Ascending aorta (tissue), 2 donors: ENCODE measurements around the gene PPP5C. TPM values are rescaled to one million over a fixed set of nuclear protein-coding genes. Genes with fewer than 3 reads are reported as not detected.

ENCODE experiments used
- DNase-seq, 2 donors: peaks; one replicate each; pipeline ENCODE4 v3.0.0-alpha.2; 2019; ENCODE audit warnings: low spot score in 2 of 2
- H3K27ac ChIP-seq, 2 donors: fragments of 200-600 bp; sonication (generic); one replicate each; pipeline ENCODE4 v1.5.1; 2016 to 2017; ENCODE audit warnings: mild to moderate bottlenecking in 1 of 2
- H3K27me3 ChIP-seq: fragments of 200-600 bp; sonication (generic); one replicate; pipeline ENCODE4 v1.5.1; 2017
- H3K36me3 ChIP-seq, 2 donors: fragments of 200-600 bp; sonication (generic); one replicate each; pipeline ENCODE4 v1.5.1; 2016
- H3K4me1 ChIP-seq, 2 donors: fragments of 200-600 bp; sonication (generic); one replicate each; pipeline ENCODE4 v1.5.1; 2016 to 2017; ENCODE audit warnings: mild to moderate bottlenecking in 1 of 2
- H3K4me3 ChIP-seq, 2 donors: fragments of 200-600 bp; sonication (generic); one replicate each; pipeline ENCODE4 v1.5.1; 2016 to 2017; ENCODE audit warnings: mild to moderate bottlenecking in 1 of 2
- H3K9me3 ChIP-seq, 2 donors: fragments of 200-600 bp; sonication (generic); one replicate each; pipeline ENCODE4 v1.5.1; 2016
- intact Hi-C: fragments of 100-400 bp; cut with DNase I; formaldehyde crosslinking; loops from one replicate; pipeline ENCODE4 v1.15.1; 2023
- total RNA-seq: library from RNA; depleted of rRNA; stranded (reverse); fragments of >200 nt; gene quantifications from one replicate; pipeline ENCODE4 v1.1.0, GENCODE V29; 2016
- TF ChIP-seq, protein P1 (sequence below), 3 experiments: fragments of 200-600 bp in 2 of 3; fragments of 450-650 bp in 1 of 3; sonication (generic) in 2 of 3; IDR thresholded peaks; one replicate each; pipeline ENCODE4 v1.5.1; 2016 to 2019; ENCODE audit warnings: antibody characterized with exemption in 3 of 3, mild to moderate bottlenecking in 1 of 3, moderate library complexity in 1 of 3

The PPP5C gene
- total RNA-seq, 1 donor from 2014 or later, result 96.1 TPM

DNA sequence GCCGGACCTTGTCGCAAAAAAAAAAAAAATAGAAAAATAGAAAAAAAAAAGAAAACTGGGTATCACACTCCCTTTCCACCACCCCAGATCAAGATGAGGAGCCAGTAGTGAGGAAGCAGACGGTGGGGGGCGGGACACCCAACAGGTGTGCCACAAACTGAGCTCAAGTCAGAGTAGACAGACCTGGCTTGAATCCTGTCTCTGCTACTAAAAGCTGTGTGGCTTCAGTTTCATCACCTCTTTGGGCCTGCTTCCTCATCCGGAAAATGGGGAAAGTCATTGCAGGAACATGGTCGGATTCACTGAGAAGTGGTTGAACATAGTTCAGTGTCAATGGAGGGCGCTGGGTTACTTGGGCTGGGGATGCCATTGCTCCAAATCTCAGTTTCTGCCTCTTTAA is 47.2 kb upstream of the PPP5C start:
- Histone ChIP-seq H3K36me3 (peaks cover 12 to 17% of the 10 kb centered on the region in 2 donors), H3K4me1 (peaks cover 21 to 60% of the 10 kb centered on the region in 2 donors), H3K27ac (peak overlapping the region; percentile 90 to 97), H3K9me3 (no peaks in the 10 kb centered on the region), H3K27me3 (no peaks in the 10 kb centered on the region), H3K4me3 (peak overlapping the region; percentile 65 to 72)
- TF ChIP-seq, protein P1, sequence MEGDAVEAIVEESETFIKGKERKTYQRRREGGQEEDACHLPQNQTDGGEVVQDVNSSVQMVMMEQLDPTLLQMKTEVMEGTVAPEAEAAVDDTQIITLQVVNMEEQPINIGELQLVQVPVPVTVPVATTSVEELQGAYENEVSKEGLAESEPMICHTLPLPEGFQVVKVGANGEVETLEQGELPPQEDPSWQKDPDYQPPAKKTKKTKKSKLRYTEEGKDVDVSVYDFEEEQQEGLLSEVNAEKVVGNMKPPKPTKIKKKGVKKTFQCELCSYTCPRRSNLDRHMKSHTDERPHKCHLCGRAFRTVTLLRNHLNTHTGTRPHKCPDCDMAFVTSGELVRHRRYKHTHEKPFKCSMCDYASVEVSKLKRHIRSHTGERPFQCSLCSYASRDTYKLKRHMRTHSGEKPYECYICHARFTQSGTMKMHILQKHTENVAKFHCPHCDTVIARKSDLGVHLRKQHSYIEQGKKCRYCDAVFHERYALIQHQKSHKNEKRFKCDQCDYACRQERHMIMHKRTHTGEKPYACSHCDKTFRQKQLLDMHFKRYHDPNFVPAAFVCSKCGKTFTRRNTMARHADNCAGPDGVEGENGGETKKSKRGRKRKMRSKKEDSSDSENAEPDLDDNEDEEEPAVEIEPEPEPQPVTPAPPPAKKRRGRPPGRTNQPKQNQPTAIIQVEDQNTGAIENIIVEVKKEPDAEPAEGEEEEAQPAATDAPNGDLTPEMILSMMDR (IDR thresholded peaks at IDR 0.05), result no peak
- no peak for DNase-seq
- intact Hi-C loops, result loop anchor here (2.0 to 5.0 kb wide), 5 partner anchors 17 to 188 kb away; partner anchors contain the start of gene PPP5C

DNA sequence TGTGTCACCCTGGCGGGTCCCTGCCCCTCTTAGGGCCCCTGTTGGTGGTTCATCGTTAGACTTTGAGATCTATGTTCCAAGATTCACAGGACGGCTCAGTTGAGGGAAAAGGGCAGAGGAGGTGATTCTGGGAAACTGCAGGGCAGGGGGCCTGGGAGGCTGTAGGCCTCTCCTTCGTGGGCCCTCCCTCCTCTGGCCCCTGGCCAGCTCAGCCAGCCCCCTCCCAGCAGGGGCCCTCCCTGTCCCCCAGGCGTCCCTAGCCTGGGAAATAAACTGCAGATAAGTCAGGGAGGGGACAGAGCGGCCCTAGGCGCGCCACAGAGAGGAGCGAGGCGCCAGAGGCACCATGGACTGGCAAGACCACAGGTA is 43.6 kb upstream of the PPP5C start:
- Histone ChIP-seq H3K36me3 (peaks cover 45 to 49% of the 10 kb centered on the region in 2 donors), H3K27ac (peak overlapping the region; percentile 90 to 97), H3K4me1 (peaks cover 12 to 42% of the 10 kb centered on the region in 2 donors), H3K4me3 (no peak overlapping the region), H3K27me3 (no peaks in the 10 kb centered on the region), H3K9me3 (no peaks in the 10 kb centered on the region)
- intact Hi-C loops, result no loop called here
- TF ChIP-seq, protein P1 (IDR thresholded peaks at IDR 0.05), result no peak
- DNase-seq, result no peak

DNA sequence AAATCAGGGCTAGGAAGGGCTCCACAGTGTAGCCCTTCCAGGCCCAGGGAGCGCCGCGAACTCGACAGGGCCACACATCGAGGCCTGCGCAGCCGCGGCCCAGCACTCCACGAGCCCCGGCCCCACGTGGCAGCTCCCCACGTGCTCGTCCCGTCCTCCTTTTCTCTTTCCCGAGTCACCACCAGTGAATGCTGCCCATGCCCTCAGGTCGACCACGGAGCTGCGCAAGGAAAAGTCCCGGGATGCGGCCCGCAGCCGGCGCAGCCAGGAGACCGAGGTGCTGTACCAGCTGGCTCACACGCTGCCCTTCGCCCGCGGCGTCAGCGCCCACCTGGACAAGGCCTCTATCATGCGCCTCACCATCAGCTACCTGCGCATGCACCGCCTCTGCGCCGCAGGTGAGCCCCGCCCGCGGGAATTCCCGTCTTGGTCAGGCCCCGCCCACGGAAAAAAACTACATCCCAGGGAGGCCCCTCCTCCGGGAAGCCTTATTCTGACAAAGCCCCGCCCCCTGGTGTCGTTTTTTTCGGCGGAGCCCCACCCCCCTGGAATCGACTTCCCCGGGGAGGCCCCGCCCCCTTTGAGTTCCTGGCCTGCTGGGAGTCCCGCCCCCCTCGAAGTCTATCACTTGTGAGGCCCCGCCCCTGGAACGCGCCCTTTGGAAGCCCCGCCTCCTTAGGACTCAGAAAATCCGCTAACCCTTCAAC is 43.0 kb upstream of the PPP5C start:
- H3K36me3 ChIP-seq, result peaks cover 50 to 55% of the 10 kb centered on the region in 2 donors
- peaks cover 12 to 37% of the 10 kb centered on the region in 2 donors for H3K4me1 ChIP-seq
- H3K9me3 ChIP-seq, result no peaks in the 10 kb centered on the region
- H3K4me3 ChIP-seq, result no peak overlapping the region
- TF ChIP-seq, protein P1 (IDR thresholded peaks at IDR 0.05), result no peak
- intact Hi-C loops, result no loop called here
- DNase-seq, result no peak
- no peaks in the 10 kb centered on the region for H3K27me3 ChIP-seq
- H3K27ac ChIP-seq, result peak overlapping the region; percentile 90 to 97

DNA sequence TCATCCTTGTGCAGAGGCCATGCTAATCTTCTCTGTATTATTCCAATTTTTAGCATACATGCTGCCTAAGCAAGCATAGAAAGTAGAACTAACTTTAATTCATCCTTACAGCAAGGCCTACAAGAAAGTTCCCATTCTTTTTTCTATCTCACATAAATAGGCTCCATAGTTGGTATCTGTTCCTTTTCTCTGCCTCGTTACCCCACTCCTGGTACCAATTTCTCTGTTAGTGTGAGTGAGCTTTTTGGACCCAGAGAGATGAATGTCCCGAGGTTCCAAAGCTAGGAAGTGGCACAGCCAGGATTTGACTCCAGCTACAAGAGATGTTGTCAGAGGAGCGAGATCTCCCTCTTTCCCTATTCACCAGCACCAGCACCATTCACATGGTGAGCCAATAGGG is 40.4 kb upstream of the PPP5C start:
- Histone ChIP-seq H3K27me3 (no peaks in the 10 kb centered on the region), H3K27ac (no peak overlapping the region), H3K9me3 (no peaks in the 10 kb centered on the region), H3K4me1 (peaks cover 0 to 15% of the 10 kb centered on the region in 2 donors), H3K36me3 (peaks cover 72 to 79% of the 10 kb centered on the region in 2 donors), H3K4me3 (no peak overlapping the region)
- intact Hi-C loops, result no loop called here
- TF ChIP-seq, protein P1 (IDR thresholded peaks at IDR 0.05), result no peak
- DNase-seq, result no peak

DNA sequence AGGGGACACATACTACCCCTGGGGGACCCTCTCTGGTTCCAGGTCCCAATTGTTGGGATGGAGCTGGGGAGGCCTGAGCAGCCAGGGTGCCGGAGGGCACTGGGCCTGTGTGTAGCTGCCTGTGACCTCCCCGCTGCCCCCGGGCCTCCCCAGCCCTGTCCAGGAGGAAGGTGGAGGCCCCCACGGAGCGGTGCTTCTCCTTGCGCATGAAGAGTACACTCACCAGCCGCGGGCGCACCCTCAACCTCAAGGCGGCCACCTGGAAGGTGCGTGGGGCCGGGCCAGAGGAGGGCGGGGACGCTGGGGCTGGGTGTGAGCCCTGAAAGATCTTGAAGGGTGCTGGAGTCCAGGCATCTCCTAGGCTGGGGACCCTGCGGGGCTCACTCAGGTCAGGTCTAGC is 38.4 kb upstream of the PPP5C start:
- intact Hi-C loops, result no loop called here

More for the DNA sequence above, 38.4 kb upstream of the PPP5C start:
- H3K9me3 ChIP-seq, result no peaks in the 10 kb centered on the region
- H3K36me3 ChIP-seq, result peaks cover 86 to 91% of the 10 kb centered on the region in 2 donors
- no peak overlapping the region for H3K27ac ChIP-seq
- peaks cover 0 to 3% of the 10 kb centered on the region in 2 donors for H3K4me1 ChIP-seq
- TF ChIP-seq, protein P1 (IDR thresholded peaks at IDR 0.05), result no peak
- H3K27me3 ChIP-seq, result no peaks in the 10 kb centered on the region
- no peak overlapping the region for H3K4me3 ChIP-seq
- DNase-seq, result no peak
